Adrenal gland (tissue), 5 donors: ENCODE results near the gene ARHGAP31.

Experiments used
- POLR2A ChIP-seq, 2 donors: fragments of 450-650 bp; IDR thresholded peaks; one replicate each; pipeline ENCODE4 v1.6.1; 2017; ENCODE audit warnings: antibody characterized with exemption in 2 of 2, mild to moderate bottlenecking in 2 of 2, moderate library complexity in 1 of 2
- TF ChIP-seq, protein P1 (sequence below), 6 experiments: fragments of 450-650 bp in 4 of 6; fragments of 200-600 bp in 2 of 6; sonication (generic) in 1 of 6; IDR thresholded peaks; 1 replicate in 5 of 6; 2 replicates in 1 of 6; pipeline versions ENCODE4 v1.5.1 to v1.8.0; 2016 to 2021; ENCODE audit warnings: antibody characterized with exemption in 6 of 6, mild to moderate bottlenecking in 2 of 6, moderate library complexity in 1 of 6
- donor health status: DM: no; HTN: no; CAD: no.

GRCh38 chr3:119418641-119419040 is 124.5 kb downstream of the ARHGAP31 start:
- no peak for TF ChIP-seq POLR2A (IDR thresholded peaks at IDR 0.05)
- TF ChIP-seq, protein P1, sequence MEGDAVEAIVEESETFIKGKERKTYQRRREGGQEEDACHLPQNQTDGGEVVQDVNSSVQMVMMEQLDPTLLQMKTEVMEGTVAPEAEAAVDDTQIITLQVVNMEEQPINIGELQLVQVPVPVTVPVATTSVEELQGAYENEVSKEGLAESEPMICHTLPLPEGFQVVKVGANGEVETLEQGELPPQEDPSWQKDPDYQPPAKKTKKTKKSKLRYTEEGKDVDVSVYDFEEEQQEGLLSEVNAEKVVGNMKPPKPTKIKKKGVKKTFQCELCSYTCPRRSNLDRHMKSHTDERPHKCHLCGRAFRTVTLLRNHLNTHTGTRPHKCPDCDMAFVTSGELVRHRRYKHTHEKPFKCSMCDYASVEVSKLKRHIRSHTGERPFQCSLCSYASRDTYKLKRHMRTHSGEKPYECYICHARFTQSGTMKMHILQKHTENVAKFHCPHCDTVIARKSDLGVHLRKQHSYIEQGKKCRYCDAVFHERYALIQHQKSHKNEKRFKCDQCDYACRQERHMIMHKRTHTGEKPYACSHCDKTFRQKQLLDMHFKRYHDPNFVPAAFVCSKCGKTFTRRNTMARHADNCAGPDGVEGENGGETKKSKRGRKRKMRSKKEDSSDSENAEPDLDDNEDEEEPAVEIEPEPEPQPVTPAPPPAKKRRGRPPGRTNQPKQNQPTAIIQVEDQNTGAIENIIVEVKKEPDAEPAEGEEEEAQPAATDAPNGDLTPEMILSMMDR (IDR thresholded peaks at IDR 0.05), result no peak
